HG02623 (cell line): ENCODE measurements around the gene CD2.
"Not testable (repeated sequence)": the region's sequence is repeated elsewhere in the genome, so short reads cannot be mapped to it uniquely, and the experiment has no call there.

Experiments used
- ATAC-seq: cut with Tn5 transposase; IDR thresholded peaks from one replicate; pipeline ENCODE4 v1.9.1; 2021; ENCODE audit warnings: moderate library complexity; ENCODE audit not compliant: unreplicated experiment

The CD2 gene

GRCh38 chr1:116756092-116756491 is 1.9 kb downstream of the CD2 start:
- not testable (repeated sequence) for ATAC-seq

- ATAC-seq = not testable (repeated sequence)
These were observed 4.2 kb downstream of the CD2 start for GRCh38 chr1:116758456-116758815.

GRCh38 chr1:116759636-116760035 is 5.4 kb downstream of the CD2 start:
- ATAC-seq = no peak

GRCh38 chr1:116760487-116760886 is 6.3 kb downstream of the CD2 start:
- no peak for ATAC-seq

- no peak for ATAC-seq
These were observed 6.9 kb downstream of the CD2 start for GRCh38 chr1:116760996-116761665.

- no peak for ATAC-seq
These were observed 8.1 kb downstream of the CD2 start for GRCh38 chr1:116762281-116762680.

DNA sequence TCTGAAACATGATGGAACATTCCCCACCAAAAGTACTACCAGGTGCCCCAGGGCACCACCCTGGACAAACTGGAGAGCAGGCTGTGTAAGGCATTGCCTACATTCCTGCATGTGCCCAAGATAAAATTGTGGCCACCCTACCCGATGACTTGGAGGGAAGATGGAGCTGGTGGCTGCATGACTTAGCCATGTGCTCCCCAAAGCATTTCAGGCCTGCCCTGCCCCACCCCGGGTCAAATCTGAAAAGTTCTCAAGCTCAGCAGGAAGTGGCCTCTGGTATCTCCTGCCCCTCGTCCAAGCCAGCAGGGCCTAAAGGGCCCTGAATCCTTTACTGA is 8.5 kb downstream of the CD2 start:
- no peak for ATAC-seq

DNA sequence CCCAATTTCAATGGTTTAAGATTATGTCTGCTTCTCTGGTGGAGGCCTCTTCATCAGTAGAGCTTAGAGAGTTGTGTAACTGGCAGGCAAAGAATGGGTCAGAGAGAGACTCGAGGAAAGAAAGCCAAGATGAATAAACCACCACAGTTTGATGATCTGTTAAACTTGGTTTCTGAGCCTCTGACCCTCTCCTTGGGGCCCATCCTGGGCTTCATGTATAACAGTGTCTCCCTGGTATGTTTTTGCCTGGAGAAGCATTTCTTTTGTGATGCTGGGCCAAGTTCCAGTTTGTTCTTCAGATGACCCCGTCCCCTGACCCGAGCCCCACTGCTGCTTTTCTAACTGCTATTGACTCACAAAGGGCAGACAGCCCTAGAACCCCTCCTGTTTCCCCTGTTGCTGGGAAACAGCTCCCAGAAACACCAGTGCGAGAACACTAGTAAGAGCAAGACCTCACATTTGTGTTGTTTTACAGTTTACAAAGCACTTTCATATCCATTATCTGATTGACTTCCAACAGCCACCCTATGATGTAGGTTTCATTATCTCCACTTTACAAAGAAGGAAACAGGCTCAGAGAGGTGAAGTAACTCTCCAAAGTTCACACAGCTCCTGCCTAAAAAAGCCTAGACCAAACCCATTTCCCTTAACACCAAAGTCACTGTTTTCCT is 9.0 kb downstream of the CD2 start:
- ATAC-seq = no peak

GRCh38 chr1:116763787-116764465 is 9.7 kb downstream of the CD2 start:
- ATAC-seq = no peak

- ATAC-seq = no peak
These were observed 10.3 kb downstream of the CD2 start for GRCh38 chr1:116764466-116764898.

DNA sequence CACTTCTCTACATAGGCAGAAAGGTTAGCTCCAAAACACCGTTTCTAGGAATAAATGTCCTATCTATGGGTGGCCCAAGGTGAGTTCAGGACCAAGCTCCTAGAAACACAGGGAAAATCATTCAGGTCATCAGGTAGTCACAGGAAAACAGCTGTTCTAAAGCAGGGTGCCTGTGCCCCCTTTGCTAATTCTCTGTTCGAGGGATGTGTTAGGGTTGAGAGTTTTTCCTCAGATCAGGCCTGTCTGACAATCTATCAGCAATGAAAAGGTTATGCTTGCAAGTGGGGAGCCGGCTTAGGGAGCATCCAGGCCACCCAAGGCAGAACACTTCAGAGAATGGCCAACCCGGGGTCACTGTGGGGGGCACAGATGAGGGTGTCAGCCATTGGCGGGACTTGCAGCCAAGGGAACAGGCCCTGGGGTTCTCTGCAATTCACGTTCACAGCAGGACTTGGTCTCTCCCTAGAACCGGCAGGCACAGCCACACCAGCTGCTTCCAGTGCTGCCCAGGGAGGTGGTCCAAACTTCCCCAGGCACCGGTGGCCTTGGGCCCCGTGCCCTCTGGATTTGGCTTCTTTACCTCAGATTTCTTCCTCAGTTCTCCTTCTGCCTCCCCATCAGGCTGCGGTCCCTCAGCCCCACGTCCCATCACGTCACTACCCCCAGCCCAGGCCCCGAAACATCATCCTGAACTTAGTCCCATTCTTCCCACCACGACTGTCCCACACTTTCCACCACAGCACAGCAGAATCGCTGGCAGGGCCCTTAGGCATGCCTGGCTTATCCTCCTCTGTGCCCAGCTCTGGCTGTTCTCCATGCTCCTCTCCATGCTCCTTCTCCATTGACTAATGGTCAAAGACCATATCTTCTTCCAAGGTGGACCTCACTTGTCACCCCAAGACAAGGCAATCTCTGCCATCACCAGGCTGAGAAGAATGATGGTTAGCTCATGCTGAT is 11.0 kb downstream of the CD2 start:
- no peak for ATAC-seq

- no peak for ATAC-seq
These were observed 11.7 kb downstream of the CD2 start for GRCh38 chr1:116765962-116766361.

DNA sequence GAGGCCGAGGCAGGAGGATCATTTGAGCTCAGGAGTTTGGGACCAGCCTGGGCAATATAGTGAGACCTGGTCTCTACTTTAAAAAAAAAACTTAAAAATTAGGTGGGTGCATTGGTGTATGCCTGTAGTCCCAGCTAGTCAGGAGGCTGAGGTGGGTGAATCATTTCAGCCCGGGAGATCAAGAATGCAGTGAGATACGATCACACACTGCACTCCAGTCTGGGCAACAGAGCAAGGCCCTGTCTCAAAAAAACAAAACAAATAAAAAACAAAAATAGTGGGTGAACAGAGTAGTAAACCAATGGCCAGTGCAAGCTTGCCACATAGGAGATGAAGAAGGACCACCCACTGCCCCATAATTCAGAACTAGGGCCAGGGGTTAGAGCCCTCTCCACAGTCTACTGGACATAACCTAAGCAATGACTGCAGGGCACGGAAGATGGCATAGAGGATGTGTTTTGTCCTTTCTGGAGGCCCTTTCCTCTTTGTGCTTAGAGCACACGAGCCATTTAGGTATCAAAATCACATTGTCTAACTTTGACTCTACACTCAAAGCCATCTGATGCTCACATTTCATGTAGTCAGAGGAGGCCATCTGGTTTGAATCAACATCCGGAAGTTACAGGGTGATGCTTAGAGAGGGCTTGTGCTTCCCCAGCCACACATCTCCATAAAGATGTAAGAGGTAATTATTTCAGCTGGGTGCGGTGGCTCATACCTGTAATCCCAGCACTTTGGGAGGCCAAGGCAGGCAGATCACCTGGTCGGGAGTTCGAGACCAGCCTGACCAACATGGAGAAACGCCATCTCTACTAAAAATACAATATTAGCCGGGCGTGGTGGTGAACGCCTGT is 12.6 kb downstream of the CD2 start:
- no peak for ATAC-seq

DNA sequence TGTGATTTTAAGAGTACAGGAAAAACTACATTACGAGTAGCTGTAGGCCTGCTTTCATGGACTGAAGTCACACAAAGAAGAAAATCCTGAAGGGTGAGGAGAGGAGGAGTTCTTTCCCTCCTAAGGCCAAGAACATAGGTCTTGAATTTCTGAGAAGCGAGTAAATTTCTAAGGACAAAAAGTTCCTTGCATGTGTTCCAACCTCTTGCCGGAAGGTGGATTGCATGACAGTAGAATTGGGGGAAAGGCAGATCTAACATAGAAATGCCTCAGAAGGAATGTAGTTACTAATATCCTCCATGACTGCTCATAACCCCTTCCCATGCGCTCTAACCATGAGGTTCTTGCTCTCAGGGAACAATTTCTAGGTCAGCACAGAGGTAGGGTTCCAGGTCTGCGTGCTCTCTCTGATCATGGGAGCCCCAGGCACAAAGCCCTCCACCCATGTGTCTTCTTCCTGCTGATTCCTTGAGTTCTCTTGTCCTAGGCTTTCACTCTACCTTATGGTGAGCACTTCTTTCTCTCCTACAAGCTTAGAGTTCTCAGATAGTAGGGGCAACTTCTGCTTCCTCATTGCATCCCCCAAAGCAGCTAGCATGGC is 13.7 kb downstream of the CD2 start:
- no peak for ATAC-seq

- ATAC-seq = no peak
These were observed 14.3 kb downstream of the CD2 start for GRCh38 chr1:116768416-116769103.

GRCh38 chr1:116769104-116769452 is 14.8 kb downstream of the CD2 start:
- peak; percentile 27 for ATAC-seq

GRCh38 chr1:116769561-116769977 is 15.3 kb downstream of the CD2 start:
- peak; percentile 67 for ATAC-seq

- ATAC-seq = no peak
These were observed 15.8 kb downstream of the CD2 start for GRCh38 chr1:116769994-116770393.

GRCh38 chr1:116770625-116771024 is 16.4 kb downstream of the CD2 start:
- ATAC-seq = no peak
